H1 (cell line): ENCODE measurements around the gene WLS. TPM values are rescaled to one million over a fixed set of nuclear protein-coding genes. Genes with fewer than 3 reads are reported as not detected.

Source experiments
- CTCF ChIA-PET: fragments of 300-600 bp; sonication (Branson Sonifier 250); formaldehyde crosslinking; loops from one replicate; lab custom pipeline; 2021; ENCODE audit not compliant: partially characterized antibody; lab: Charles Lee
- POLR2A ChIA-PET: fragments of 300-600 bp; sonication (Branson Sonifier 250); formaldehyde crosslinking; loops from one replicate; lab custom pipeline; 2021; ENCODE audit warnings: inconsistent platforms; ENCODE audit not compliant: partially characterized antibody; lab: Charles Lee
- DNase-seq, 2 experiments: peaks; one replicate each; pipeline versions ENCODE4 v3.0.0 to v3.0.0-alpha.2; 2010 to 2022; ENCODE audit warnings: low spot score in 2 of 2, low read depth in 1 of 2, mixed read lengths in 1 of 2
- FAIRE-seq: peaks from 2 replicates; lab custom pipeline; 2011; peaks lifted over from hg19 to GRCh38; lab: Jason Lieb, UNC
- H2AFZ ChIP-seq: 2 replicates; pipeline ENCODE4 v1.8.1; 2012; ENCODE audit warnings: low read length, inconsistent platforms
- H2AK5ac ChIP-seq: 2 replicates; pipeline ENCODE4 v1.6.1; 2013; ENCODE audit warnings: low read depth, low read length
- H2BK120ac ChIP-seq: replicated peaks from 2 replicates; pipeline ENCODE3; 2013; ENCODE audit warnings: low read depth, low read length, inconsistent platforms
- H2BK12ac ChIP-seq: 2 replicates; pipeline ENCODE4 v1.6.1; 2013; ENCODE audit warnings: low read depth, low read length
- H2BK15ac ChIP-seq: 2 replicates; pipeline ENCODE4 v1.6.1; 2013; ENCODE audit warnings: low read length
- H2BK20ac ChIP-seq: 2 replicates; pipeline ENCODE4 v1.6.1; 2013; ENCODE audit warnings: low read length
- H2BK5ac ChIP-seq: 2 replicates; pipeline ENCODE4 v1.6.1; 2013; ENCODE audit warnings: low read depth, low read length
- H3K14ac ChIP-seq: 2 replicates; pipeline ENCODE4 v1.6.1; 2013; ENCODE audit warnings: inconsistent platforms; ENCODE audit not compliant: insufficient read length
- H3K18ac ChIP-seq: 2 replicates; pipeline ENCODE4 v1.6.1; 2013; ENCODE audit warnings: low read length; ENCODE audit errors: extremely low read depth
- H3K23ac ChIP-seq: 2 replicates; pipeline ENCODE4 v1.6.1; 2013; ENCODE audit warnings: inconsistent platforms; ENCODE audit not compliant: insufficient read length
- H3K23me2 ChIP-seq: 2 replicates; pipeline ENCODE4 v1.6.1; 2013; ENCODE audit warnings: low read depth, low read length
- H3K27ac ChIP-seq: 2 replicates; pipeline ENCODE4 v1.6.1; 2011; ENCODE audit warnings: low read depth, low read length, inconsistent platforms
- H3K27me3 ChIP-seq, 4 experiments: replicated peaks in 1 of 4; 1 replicate in 1 of 4; 2 replicates in 3 of 4; pipeline versions ENCODE4 v1.6.1 to v1.8.1; 2011 to 2013; ENCODE audit warnings: low read length in 3 of 4, mild to moderate bottlenecking in 3 of 4, inconsistent platforms in 2 of 4, mixed read lengths in 2 of 4, moderate library complexity in 1 of 4; ENCODE audit not compliant: control insufficient read depth in 3 of 4, insufficient read depth in 3 of 4; ENCODE audit errors: extremely low read depth in 1 of 4
- H3K36me3 ChIP-seq, 4 experiments: 2 replicates each; pipeline versions ENCODE4 v1.6.1 to v1.8.1; 2011 to 2013; ENCODE audit warnings: mild to moderate bottlenecking in 4 of 4, low read length in 3 of 4, moderate library complexity in 2 of 4, control low read depth in 1 of 4, inconsistent platforms in 1 of 4; ENCODE audit not compliant: insufficient read depth in 4 of 4, control insufficient read depth in 2 of 4
- H3K4ac ChIP-seq: replicated peaks from 2 replicates; pipeline ENCODE3; 2013; ENCODE audit warnings: low read length, low read depth, mixed read lengths, inconsistent platforms; ENCODE audit not compliant: insufficient read length
- H3K4me1 ChIP-seq, 4 experiments: replicated peaks in 1 of 4; 1 replicate in 1 of 4; 2 replicates in 3 of 4; pipeline versions ENCODE4 v1.6.1 to v1.8.1; 2011 to 2013; ENCODE audit warnings: low read length in 3 of 4, inconsistent platforms in 2 of 4, mixed read lengths in 1 of 4; ENCODE audit not compliant: insufficient read depth in 4 of 4, control insufficient read depth in 3 of 4
- H3K4me2 ChIP-seq, 2 experiments: 2 replicates each; pipeline versions ENCODE4 v1.6.1 to v1.8.1; 2011 to 2013; ENCODE audit warnings: low read depth in 2 of 2, low read length in 2 of 2, control low read depth in 1 of 2, inconsistent platforms in 1 of 2, mild to moderate bottlenecking in 1 of 2; ENCODE audit not compliant: insufficient read depth in 1 of 2
- H3K4me3 ChIP-seq, 4 experiments: fragments of 200-600, 300-600 bp in 1 of 4; sonication (generic), shearing (Covaris generic), sonication (Bioruptor Twin) in 1 of 4; 2 replicates each; pipeline versions ENCODE4 v1.5.1 to v1.8.1; 2011 to 2016; ENCODE audit warnings: low read length in 4 of 4, low read depth in 3 of 4, control low read depth in 2 of 4, inconsistent platforms in 2 of 4, mild to moderate bottlenecking in 2 of 4, mixed read lengths in 1 of 4, moderate library complexity in 1 of 4; ENCODE audit not compliant: insufficient read depth in 2 of 4; ENCODE audit errors: extremely low read depth in 1 of 4
- H3K56ac ChIP-seq: replicated peaks from 2 replicates; pipeline ENCODE3; 2013; ENCODE audit warnings: low read depth, mild to moderate bottlenecking, mixed read lengths, low read length, inconsistent platforms; ENCODE audit not compliant: insufficient read length
- H3K79me1 ChIP-seq: 2 replicates; pipeline ENCODE4 v1.6.1; 2013; ENCODE audit warnings: low read depth, low read length, control low read depth
- H3K79me2 ChIP-seq, 2 experiments: 2 replicates each; pipeline versions ENCODE4 v1.6.1 to v1.8.1; 2012 to 2013; ENCODE audit warnings: low read length in 2 of 2, mild to moderate bottlenecking in 2 of 2, inconsistent platforms in 1 of 2; ENCODE audit not compliant: insufficient read depth in 2 of 2, control insufficient read depth in 1 of 2
- H3K9ac ChIP-seq, 4 experiments: replicated peaks in 1 of 4; 1 replicate in 1 of 4; 2 replicates in 3 of 4; pipeline versions ENCODE4 v1.6.1 to v1.8.1; 2011 to 2013; ENCODE audit warnings: low read depth in 3 of 4, low read length in 3 of 4, control low read depth in 2 of 4, mild to moderate bottlenecking in 2 of 4, moderate library complexity in 2 of 4, inconsistent platforms in 1 of 4; ENCODE audit errors: extremely low read depth in 1 of 4
- H3K9me3 ChIP-seq, 2 experiments: 2 replicates each; pipeline versions ENCODE4 v1.6.1 to v1.8.1; 2012 to 2013; ENCODE audit warnings: mild to moderate bottlenecking in 2 of 2, moderate library complexity in 2 of 2, control low read depth in 1 of 2, inconsistent platforms in 1 of 2, low read depth in 1 of 2, low read length in 1 of 2, mixed read lengths in 1 of 2; ENCODE audit not compliant: insufficient read depth in 2 of 2
- H4K20me1 ChIP-seq, 2 experiments: replicated peaks in 1 of 2; 2 replicates each; pipeline versions ENCODE3 to v1.8.1; 2011 to 2013; ENCODE audit warnings: inconsistent platforms in 2 of 2, low read length in 2 of 2, mild to moderate bottlenecking in 1 of 2; ENCODE audit not compliant: insufficient read depth in 2 of 2, control insufficient read depth in 1 of 2
- H4K5ac ChIP-seq: 2 replicates; pipeline ENCODE4 v1.6.1; 2013; ENCODE audit warnings: low read length, low read depth, mixed read lengths, inconsistent platforms; ENCODE audit not compliant: insufficient read length
- H4K8ac ChIP-seq: 2 replicates; pipeline ENCODE4 v1.8.0; 2013; ENCODE audit warnings: mild to moderate bottlenecking, moderate library complexity, low read length, inconsistent platforms; ENCODE audit not compliant: insufficient read depth; ENCODE audit errors: extremely low read depth
- H4K91ac ChIP-seq: replicated peaks from 2 replicates; pipeline ENCODE3; 2013; ENCODE audit warnings: low read length, mixed read lengths, inconsistent platforms; ENCODE audit not compliant: insufficient read length
- FOSL1 ChIP-seq: IDR thresholded peaks from 2 replicates; pipeline ENCODE4 v1.6.1; 2011; ENCODE audit warnings: mild to moderate bottlenecking, low read depth, low read length, moderate library complexity; ENCODE audit not compliant: insufficient read depth
- GABPA ChIP-seq: IDR thresholded peaks from 2 replicates; pipeline ENCODE4 v1.6.1; 2011; ENCODE audit warnings: mild to moderate bottlenecking, low read length, moderate library complexity, borderline replicate concordance; ENCODE audit not compliant: insufficient read depth
- KDM4A ChIP-seq: IDR thresholded peaks from one replicate; pipeline ENCODE4 v1.7.1; 2012; ENCODE audit warnings: low read depth, mild to moderate bottlenecking, moderate library complexity, low read length, inconsistent platforms; ENCODE audit not compliant: severe bottlenecking
- SAP30 ChIP-seq: fragments of 300-600 bp; sonication (generic); IDR thresholded peaks from 2 replicates; pipeline ENCODE4 v1.7.1; 2012; ENCODE audit warnings: low read length, moderate library complexity, mild to moderate bottlenecking, inconsistent platforms; ENCODE audit not compliant: insufficient read depth, insufficient replicate concordance
- SP1 ChIP-seq: IDR thresholded peaks from 2 replicates; pipeline ENCODE4 v1.6.1; 2011; ENCODE audit warnings: low read depth, low read length
- SRF ChIP-seq: IDR thresholded peaks from 2 replicates; pipeline ENCODE4 v1.6.1; 2011; ENCODE audit warnings: mild to moderate bottlenecking, low read depth, low read length, moderate library complexity
- SUZ12 ChIP-seq: fragments of 200-600 bp; sonication (generic); IDR thresholded peaks from 2 replicates; pipeline ENCODE4 v1.6.1; 2012; ENCODE audit warnings: mild to moderate bottlenecking, inconsistent platforms, low read length, moderate library complexity, mixed read lengths
- TCF12 ChIP-seq: IDR thresholded peaks from 2 replicates; pipeline ENCODE4 v1.6.1; 2011; ENCODE audit warnings: low read depth, mild to moderate bottlenecking, low read length
- TEAD4 ChIP-seq: IDR thresholded peaks from 2 replicates; pipeline ENCODE4 v1.6.1; 2012; ENCODE audit warnings: low read depth, low read length, inconsistent platforms, mixed read lengths
- WGBS, 2 experiments: shearing (Covaris generic) in 1 of 2; methylation state at CpG; one replicate each; pipeline versions ENCODE4 v1.1.6 to v1.1.7; 2013 to 2015; ENCODE audit warnings: low lambda C conversion rate in 2 of 2, mixed read lengths in 2 of 2, inconsistent platforms in 1 of 2, low coverage in 1 of 2, missing lambda C conversion rate in 1 of 2; ENCODE audit not compliant: insufficient replicate concordance in 2 of 2, insufficient coverage in 1 of 2, insufficient read length in 1 of 2; ENCODE audit errors: extremely low coverage in 1 of 2, missing lambda C conversion rate in 1 of 2; 5-methylcytosine and 5-hydroxymethylcytosine counted together
- polyA plus RNA-seq, 7 experiments: library from polyadenylated mRNA; depleted of rRNA in 3 of 7; stranded (reverse) in 5 of 7; unstranded in 2 of 7; fragments of >200 nt in 5 of 7; fragments of 200-250 nt in 2 of 7; gene quantifications; 1 replicate in 5 of 7; 2 replicates in 1 of 7; 4 replicates in 1 of 7; pipeline versions ENCODE4 v1.2.1 to v1.2.3, GENCODE V29; 2011 to 2013; ENCODE audit warnings: missing spikeins in 2 of 7, mixed read lengths in 2 of 7
- total RNA-seq: library from RNA; stranded (reverse); fragmentation: NEBNext Ultra II Directional; extraction: Animal tissue kit (Norgen Biotek cat#: 25700); gene quantifications from 2 replicates; pipeline ENCODE4 v1.2.1, GENCODE V29; 2021
- TF ChIP-seq, protein P1 (sequence below): IDR thresholded peaks from 2 replicates; pipeline ENCODE4 v1.6.1; 2011; ENCODE audit warnings: low read length, improper control_type of control experiment

WLS gene
- total and polyA plus RNA-seq, 2 of the 8 experiments (the other 6 are each of a cell fraction or from before 2014, with no cell fraction given) = 1.2 to 2.7 TPM

DNA sequence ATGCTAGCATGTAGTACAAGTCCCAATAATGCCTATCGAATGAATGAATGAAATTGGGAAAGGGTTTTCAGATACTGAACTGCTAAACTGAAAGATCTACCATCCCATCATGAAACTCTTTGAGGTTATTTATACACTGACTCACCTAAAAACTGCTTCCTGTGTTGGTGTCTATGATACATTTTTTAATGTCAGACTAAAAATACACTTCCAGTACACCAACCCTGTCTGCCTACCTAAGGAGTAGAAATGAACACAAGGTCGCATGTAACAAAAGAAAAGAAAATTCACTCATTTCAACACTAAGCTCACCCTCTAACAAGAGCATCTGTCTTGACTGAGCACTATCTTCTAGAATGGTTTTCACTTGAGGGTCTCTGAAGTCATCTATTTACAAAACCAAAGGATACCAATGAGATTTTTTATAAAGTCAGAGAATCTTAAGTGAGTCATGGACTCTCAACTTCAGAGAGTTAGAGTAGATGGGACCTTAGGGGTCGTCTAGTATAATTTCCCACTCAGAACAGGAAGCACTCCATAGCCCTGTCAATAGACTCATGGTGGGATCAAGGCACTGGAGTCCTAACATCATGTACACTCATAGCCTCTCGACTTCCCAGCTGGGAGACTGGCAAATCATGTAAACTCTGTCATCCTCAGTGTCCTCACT, 53.4 kb downstream of the WLS start:
- POLR2A ChIA-PET = no interaction called here
- DNase-seq (no peak), FAIRE-seq (no peak)
- H2BK12ac ChIP-seq = no peak overlapping the region
- no peaks in the 10 kb centered on the region for H3K36me3 ChIP-seq
- H3K56ac ChIP-seq = no peak overlapping the region
- H3K23ac ChIP-seq = no peak overlapping the region
- no peak overlapping the region for H3K18ac ChIP-seq
- H2BK5ac ChIP-seq = no peak overlapping the region
- no peak overlapping the region for H2BK15ac ChIP-seq
- no peak overlapping the region for H4K5ac ChIP-seq
- WGBS, 2 experiments = 92% methylated on average over 4 of the region's 4 CpGs; no CpG with 5 or more reads in 1 of the 2 experiments
- H4K8ac ChIP-seq = no peak overlapping the region
- H3K79me1 ChIP-seq = no peaks in the 10 kb centered on the region
- H3K9ac ChIP-seq = no peak overlapping the region
- CTCF ChIA-PET = interaction anchor here (1.3 kb wide), 1 partner anchor 48 kb away, joined by 3 read pairs; no protein-coding TSS in a partner anchor
- no peak overlapping the region for H3K14ac ChIP-seq
- no peaks in the 10 kb centered on the region for H4K20me1 ChIP-seq
- H3K9me3 ChIP-seq = no peaks in the 10 kb centered on the region
- H2BK20ac ChIP-seq = no peak overlapping the region
- no peak overlapping the region for H3K4ac ChIP-seq
- no peaks in the 10 kb centered on the region for H3K79me2 ChIP-seq
- H4K91ac ChIP-seq = no peak overlapping the region
- no peak overlapping the region for H3K4me3 ChIP-seq
- no peaks in the 10 kb centered on the region for H3K23me2 ChIP-seq
- H2AK5ac ChIP-seq = no peak overlapping the region
- no peak overlapping the region for H3K27ac ChIP-seq
- H3K27me3 ChIP-seq = no peaks in the 10 kb centered on the region
- no peak overlapping the region for H2AFZ ChIP-seq
- H3K4me1 ChIP-seq = no peaks in the 10 kb centered on the region
- no peak overlapping the region for H3K4me2 ChIP-seq
- H2BK120ac ChIP-seq = no peak overlapping the region
- no peak for TF ChIP-seq TEAD4
- TF ChIP-seq SUZ12 = no peak
- no peak for TF ChIP-seq SP1
- no peak for TF ChIP-seq KDM4A
- TF ChIP-seq FOSL1 = no peak
- TF ChIP-seq, protein P1, sequence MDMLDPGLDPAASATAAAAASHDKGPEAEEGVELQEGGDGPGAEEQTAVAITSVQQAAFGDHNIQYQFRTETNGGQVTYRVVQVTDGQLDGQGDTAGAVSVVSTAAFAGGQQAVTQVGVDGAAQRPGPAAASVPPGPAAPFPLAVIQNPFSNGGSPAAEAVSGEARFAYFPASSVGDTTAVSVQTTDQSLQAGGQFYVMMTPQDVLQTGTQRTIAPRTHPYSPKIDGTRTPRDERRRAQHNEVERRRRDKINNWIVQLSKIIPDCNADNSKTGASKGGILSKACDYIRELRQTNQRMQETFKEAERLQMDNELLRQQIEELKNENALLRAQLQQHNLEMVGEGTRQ = no peak
- TF ChIP-seq GABPA = no peak
- TF ChIP-seq TCF12 = no peak
- TF ChIP-seq SRF = no peak
- TF ChIP-seq SAP30 = no peak
